Mammary epithelial cell (primary cell): ENCODE measurements around the gene TXNRD1.

Source experiments
- EZH2 ChIP-seq: IDR thresholded peaks from 2 replicates; pipeline ENCODE4 v1.6.1; 2012; ENCODE audit warnings: low read length, inconsistent platforms, borderline replicate concordance
- TF ChIP-seq, protein P1 (sequence below), 2 donors: IDR thresholded peaks in 1 of 2; conservative IDR thresholded peaks in 1 of 2; 2 replicates each; pipeline ENCODE4 v1.5.1; 2011 to 2012; ENCODE audit warnings: inconsistent platforms in 2 of 2, low read length in 2 of 2, mild to moderate bottlenecking in 2 of 2, control low read depth in 1 of 2, low read depth in 1 of 2; ENCODE audit not compliant: insufficient read depth in 1 of 2; ENCODE audit errors: extremely low read depth in 1 of 2

DNA sequence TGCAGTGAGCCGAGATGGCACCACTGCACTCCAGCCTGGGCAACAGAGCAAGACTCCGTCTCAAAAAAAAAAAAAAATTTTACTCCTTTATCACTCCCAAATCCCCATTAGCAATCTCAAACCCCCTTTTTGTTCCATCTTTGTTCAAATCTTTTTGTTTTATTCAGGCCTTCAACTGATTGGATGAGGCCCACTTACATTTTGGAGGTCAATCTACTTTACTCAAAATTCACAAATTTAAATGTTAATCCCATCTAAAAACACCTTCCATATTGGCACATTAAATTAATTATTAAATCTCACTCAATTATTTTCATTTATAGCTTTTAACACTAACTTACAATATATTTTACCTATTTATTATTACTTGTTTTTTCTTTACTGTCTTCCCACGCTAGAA, 27.0 kb upstream of the TXNRD1 start:
- TF ChIP-seq, protein P1, sequence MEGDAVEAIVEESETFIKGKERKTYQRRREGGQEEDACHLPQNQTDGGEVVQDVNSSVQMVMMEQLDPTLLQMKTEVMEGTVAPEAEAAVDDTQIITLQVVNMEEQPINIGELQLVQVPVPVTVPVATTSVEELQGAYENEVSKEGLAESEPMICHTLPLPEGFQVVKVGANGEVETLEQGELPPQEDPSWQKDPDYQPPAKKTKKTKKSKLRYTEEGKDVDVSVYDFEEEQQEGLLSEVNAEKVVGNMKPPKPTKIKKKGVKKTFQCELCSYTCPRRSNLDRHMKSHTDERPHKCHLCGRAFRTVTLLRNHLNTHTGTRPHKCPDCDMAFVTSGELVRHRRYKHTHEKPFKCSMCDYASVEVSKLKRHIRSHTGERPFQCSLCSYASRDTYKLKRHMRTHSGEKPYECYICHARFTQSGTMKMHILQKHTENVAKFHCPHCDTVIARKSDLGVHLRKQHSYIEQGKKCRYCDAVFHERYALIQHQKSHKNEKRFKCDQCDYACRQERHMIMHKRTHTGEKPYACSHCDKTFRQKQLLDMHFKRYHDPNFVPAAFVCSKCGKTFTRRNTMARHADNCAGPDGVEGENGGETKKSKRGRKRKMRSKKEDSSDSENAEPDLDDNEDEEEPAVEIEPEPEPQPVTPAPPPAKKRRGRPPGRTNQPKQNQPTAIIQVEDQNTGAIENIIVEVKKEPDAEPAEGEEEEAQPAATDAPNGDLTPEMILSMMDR (conservative IDR thresholded peaks at IDR 0.05 in 1 of 2, IDR thresholded peaks at IDR 0.05 in 1 of 2; ENCODE audit: extremely low read depth in 1 of 2, insufficient read depth in 1 of 2, low read depth in 1 of 2, low read length in 2 of 2): no peak
- no peak for TF ChIP-seq EZH2
